Spleen (tissue), 11 donors: Measurements from ENCODE around the gene TOPBP1. TPM values are rescaled to one million over a fixed set of nuclear protein-coding genes. Genes with fewer than 3 reads are reported as not detected.

ENCODE experiments used
- DNase-seq: peaks from one replicate; pipeline ENCODE4 v3.0.0-alpha.2; 2020
- H3K27ac ChIP-seq, 8 donors: fragments of 200-600 bp; sonication (generic) in 7 of 8; 1 replicate in 4 of 8; 2 replicates in 4 of 8; pipeline versions ENCODE4 v1.5.0 to v1.8.0; 2016 to 2021; ENCODE audit warnings: inconsistent platforms in 4 of 8, mild to moderate bottlenecking in 4 of 8, moderate library complexity in 1 of 8
- H3K27me3 ChIP-seq, 7 donors: fragments of 200-600 bp; sonication (generic) in 6 of 7; replicated peaks in 1 of 7; 1 replicate in 4 of 7; 2 replicates in 3 of 7; pipeline versions ENCODE4 v1.5.0 to v1.8.0; 2016 to 2021; ENCODE audit warnings: inconsistent platforms in 3 of 7, mild to moderate bottlenecking in 1 of 7
- H3K36me3 ChIP-seq, 6 donors: fragments of 200-600 bp; sonication (generic) in 5 of 6; 1 replicate in 4 of 6; 2 replicates in 2 of 6; pipeline versions ENCODE4 v1.5.0 to v1.8.0; 2016 to 2021; ENCODE audit warnings: inconsistent platforms in 2 of 6
- H3K4me1 ChIP-seq, 6 donors: fragments of 200-600 bp; sonication (generic) in 5 of 6; 1 replicate in 3 of 6; 2 replicates in 3 of 6; pipeline versions ENCODE4 v1.5.0 to v1.8.0; 2016 to 2021; ENCODE audit warnings: inconsistent platforms in 3 of 6
- H3K4me3 ChIP-seq, 8 donors: fragments of 200-600 bp; sonication (generic) in 7 of 8; 1 replicate in 4 of 8; 2 replicates in 4 of 8; pipeline versions ENCODE4 v1.5.0 to v1.8.0; 2016 to 2021; ENCODE audit warnings: inconsistent platforms in 4 of 8, mild to moderate bottlenecking in 4 of 8, moderate library complexity in 2 of 8
- H3K9me3 ChIP-seq, 8 donors: fragments of 200-600 bp; sonication (generic) in 7 of 8; 1 replicate in 4 of 8; 2 replicates in 4 of 8; pipeline versions ENCODE4 v1.5.0 to v1.8.0; 2016 to 2021; ENCODE audit warnings: inconsistent platforms in 4 of 8
- POLR2A ChIP-seq, 3 donors: fragments of 450-650 bp; IDR thresholded peaks; one replicate each; pipeline ENCODE4 v1.5.1; 2017; ENCODE audit warnings: antibody characterized with exemption in 3 of 3, mild to moderate bottlenecking in 1 of 3
- POLR2AphosphoS5 ChIP-seq, 3 donors: sonication (generic); formaldehyde crosslinking; IDR thresholded peaks; one replicate each; pipeline ENCODE4 v1.5.1; 2017; ENCODE audit warnings: antibody characterized with exemption in 3 of 3
- WGBS, 5 donors: extraction: QIAGEN DNeasy Blood & Tissue Kit in 3 of 5; methylation state at CpG; one replicate each; pipeline versions ENCODE4 v1.1.5 to v1.1.7; 2013 to 2018; 5-methylcytosine and 5-hydroxymethylcytosine counted together
- intact Hi-C: fragments of 100-400 bp; cut with DNase I; formaldehyde crosslinking; loops from one replicate; pipeline ENCODE4 v1.15.0; 2023; ENCODE audit warnings: low total_unique reads
- polyA plus RNA-seq, 3 donors: library from polyadenylated mRNA; stranded (reverse); fragments of 200-250 nt; gene quantifications; one replicate each; pipeline ENCODE4 v1.2.1, GENCODE V29; 2013
- total RNA-seq, 7 donors: library from RNA; depleted of rRNA in 3 of 7; stranded (reverse); fragments of >200 nt in 3 of 7; fragmentation: NEBNext Ultra II Directional in 4 of 7; extraction: Animal tissue kit (Norgen Biotek cat#: 25700) in 4 of 7; gene quantifications; one replicate each; pipeline versions ENCODE4 v1.1.0 to v1.2.1, GENCODE V29; 2016 to 2021
- TF ChIP-seq, protein P1 (sequence below), 11 experiments: fragments of 200-600 bp in 7 of 11; fragments of 450-650 bp in 4 of 11; sonication (generic) in 4 of 11; IDR thresholded peaks in 8 of 11; conservative IDR thresholded peaks in 3 of 11; 1 replicate in 7 of 11; 2 replicates in 4 of 11; pipeline versions ENCODE4 v1.4.0 to v1.8.0; 2016 to 2021; ENCODE audit warnings: antibody characterized with exemption in 11 of 11, inconsistent platforms in 4 of 11, mild to moderate bottlenecking in 1 of 11
- donor health status: healthy with polysubstance abuse.
- donor health status: DM: no; HTN: no; CAD: no; lungs with moderate emphysema.
- donor health status: DM: no; HTN: no; CAD: no.
- donor health status: Bipolar disorder and iron deficiency.
- donor health status: healthy.
- donor health status: DM: no; HTN: no; CAD: no.
- donor health status: DM: yes; HTN: yes; CAD: no.

Gene TOPBP1
- total and polyA plus RNA-seq, 10 donors = 11.0 to 61.9 (median 30.7) TPM

- Histone ChIP-seq H3K27ac (no peak overlapping the region), H3K36me3 (peaks cover 0 to 98% (median 63%) of the 10 kb centered on the region in 6 donors)
- WGBS, 5 donors = 94 to 100% (median 98%) methylated on average over 1 of the region's 1 CpG
Measured at GRCh38 chr3:133607816-133608215, 53.9 kb downstream of the TOPBP1 start.

DNA sequence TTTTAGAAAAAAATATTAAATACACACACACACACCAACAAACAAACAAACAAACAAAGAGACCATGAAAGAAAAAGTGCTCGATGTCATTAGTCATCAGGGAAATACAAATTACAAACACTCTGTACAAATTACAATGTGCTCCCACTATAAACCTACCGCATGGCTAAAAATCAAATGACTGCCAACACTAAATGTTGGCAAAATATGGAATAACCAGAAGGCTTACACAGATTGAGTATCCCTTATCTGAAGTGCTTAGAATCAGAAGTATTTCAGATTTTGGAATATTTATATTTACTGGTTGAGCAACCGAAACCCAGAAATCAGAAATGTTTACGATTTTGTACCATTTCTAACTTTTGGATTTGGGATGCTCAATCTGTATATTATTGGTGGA is 54.8 kb downstream of the TOPBP1 start:
- 93 to 99% (median 97%) methylated on average over 4 of the region's 4 CpGs for WGBS, 5 donors

More at GRCh38 chr3:133607816-133608215, 53.9 kb downstream of the TOPBP1 start:
- TF ChIP-seq, protein P1, sequence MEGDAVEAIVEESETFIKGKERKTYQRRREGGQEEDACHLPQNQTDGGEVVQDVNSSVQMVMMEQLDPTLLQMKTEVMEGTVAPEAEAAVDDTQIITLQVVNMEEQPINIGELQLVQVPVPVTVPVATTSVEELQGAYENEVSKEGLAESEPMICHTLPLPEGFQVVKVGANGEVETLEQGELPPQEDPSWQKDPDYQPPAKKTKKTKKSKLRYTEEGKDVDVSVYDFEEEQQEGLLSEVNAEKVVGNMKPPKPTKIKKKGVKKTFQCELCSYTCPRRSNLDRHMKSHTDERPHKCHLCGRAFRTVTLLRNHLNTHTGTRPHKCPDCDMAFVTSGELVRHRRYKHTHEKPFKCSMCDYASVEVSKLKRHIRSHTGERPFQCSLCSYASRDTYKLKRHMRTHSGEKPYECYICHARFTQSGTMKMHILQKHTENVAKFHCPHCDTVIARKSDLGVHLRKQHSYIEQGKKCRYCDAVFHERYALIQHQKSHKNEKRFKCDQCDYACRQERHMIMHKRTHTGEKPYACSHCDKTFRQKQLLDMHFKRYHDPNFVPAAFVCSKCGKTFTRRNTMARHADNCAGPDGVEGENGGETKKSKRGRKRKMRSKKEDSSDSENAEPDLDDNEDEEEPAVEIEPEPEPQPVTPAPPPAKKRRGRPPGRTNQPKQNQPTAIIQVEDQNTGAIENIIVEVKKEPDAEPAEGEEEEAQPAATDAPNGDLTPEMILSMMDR (IDR thresholded peaks at IDR 0.05 in 8 of 11, conservative IDR thresholded peaks at IDR 0.05 in 3 of 11) = no peak
- H3K9me3 ChIP-seq = no peaks in the 10 kb centered on the region
- intact Hi-C loops = no loop called here
- no peak for DNase-seq
- no peaks in the 10 kb centered on the region for H3K4me1 ChIP-seq
- no peak overlapping the region for H3K4me3 ChIP-seq
- H3K27me3 ChIP-seq = no peaks in the 10 kb centered on the region

DNA sequence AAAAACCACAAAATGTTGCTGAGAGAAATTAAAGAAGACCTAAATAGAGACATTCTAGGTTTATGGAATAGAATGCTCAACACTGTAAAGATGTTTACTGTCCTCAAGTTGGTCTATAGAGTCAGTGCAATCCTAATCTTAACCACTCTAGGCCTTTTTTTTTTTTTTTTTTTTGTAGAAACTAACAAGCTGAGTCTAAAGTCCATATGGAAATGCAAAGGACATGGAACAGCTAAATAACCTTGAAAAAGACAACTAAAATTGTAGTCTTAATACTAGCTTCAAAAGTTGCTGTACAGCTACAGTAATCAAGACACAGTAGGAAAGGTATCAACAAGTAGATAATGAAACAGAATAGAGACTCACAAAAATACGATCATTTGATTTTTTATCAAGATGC is 55.4 kb downstream of the TOPBP1 start:
- no peak for TF ChIP-seq POLR2A (IDR thresholded peaks at IDR 0.05)
- TF ChIP-seq, protein P1 (IDR thresholded peaks at IDR 0.05 in 8 of 11, conservative IDR thresholded peaks at IDR 0.05 in 3 of 11) = no peak
- TF ChIP-seq POLR2AphosphoS5 (IDR thresholded peaks at IDR 0.05) = no peak
- H3K4me1 ChIP-seq = no peaks in the 10 kb centered on the region
- 96 to 100% (median 98%) methylated on average over 1 of the region's 1 CpG for WGBS, 5 donors
- peaks cover 0 to 98% (median 56%) of the 10 kb centered on the region in 6 donors for H3K36me3 ChIP-seq
- intact Hi-C loops = no loop called here
- DNase-seq = no peak
- H3K27me3 ChIP-seq = no peaks in the 10 kb centered on the region
- H3K4me3 ChIP-seq = no peak overlapping the region
- no peak overlapping the region for H3K27ac ChIP-seq
- H3K9me3 ChIP-seq = no peaks in the 10 kb centered on the region

More for the DNA sequence above, 54.8 kb downstream of the TOPBP1 start:
- H3K27me3 ChIP-seq = no peaks in the 10 kb centered on the region
- no peak for DNase-seq
- no peak overlapping the region for H3K27ac ChIP-seq
- TF ChIP-seq POLR2A (IDR thresholded peaks at IDR 0.05) (no peak), POLR2AphosphoS5 (IDR thresholded peaks at IDR 0.05) (no peak)
- TF ChIP-seq, protein P1 (IDR thresholded peaks at IDR 0.05 in 8 of 11, conservative IDR thresholded peaks at IDR 0.05 in 3 of 11) = no peak
- H3K9me3 ChIP-seq = no peaks in the 10 kb centered on the region
- H3K4me1 ChIP-seq = no peaks in the 10 kb centered on the region
- intact Hi-C loops = no loop called here
- no peak overlapping the region for H3K4me3 ChIP-seq
- peaks cover 0 to 98% (median 60%) of the 10 kb centered on the region in 6 donors for H3K36me3 ChIP-seq

- Histone ChIP-seq H3K27me3 (no peaks in the 10 kb centered on the region), H3K36me3 (peaks cover 0 to 77% (median 8%) of the 10 kb centered on the region in 6 donors), H3K4me3 (no peak overlapping the region), H3K27ac (no peak overlapping the region), H3K9me3 (no peaks in the 10 kb centered on the region), H3K4me1 (no peaks in the 10 kb centered on the region)
- TF ChIP-seq, protein P1 (IDR thresholded peaks at IDR 0.05 in 8 of 11, conservative IDR thresholded peaks at IDR 0.05 in 3 of 11) = no peak
- TF ChIP-seq POLR2A (IDR thresholded peaks at IDR 0.05) (no peak), POLR2AphosphoS5 (IDR thresholded peaks at IDR 0.05) (no peak)
- 94 to 98% (median 98%) methylated on average over 1 of the region's 1 CpG for WGBS, 5 donors
- no peak for DNase-seq
- intact Hi-C loops = no loop called here
Measured at GRCh38 chr3:133600572-133601081, 61.1 kb downstream of the TOPBP1 start.
